GM18508 (cell line): ENCODE measurements around the gene MROH2A.
"Not testable (repeated sequence)": the region's sequence is repeated elsewhere in the genome, so short reads cannot be mapped to it uniquely, and the experiment has no call there.

ENCODE experiments used
- ATAC-seq: cut with Tn5 transposase; IDR thresholded peaks from one replicate; pipeline ENCODE4 v1.9.1; 2021; ENCODE audit warnings: moderate number of reproducible peaks; ENCODE audit not compliant: insufficient read depth, unreplicated experiment

Gene MROH2A, protein sequence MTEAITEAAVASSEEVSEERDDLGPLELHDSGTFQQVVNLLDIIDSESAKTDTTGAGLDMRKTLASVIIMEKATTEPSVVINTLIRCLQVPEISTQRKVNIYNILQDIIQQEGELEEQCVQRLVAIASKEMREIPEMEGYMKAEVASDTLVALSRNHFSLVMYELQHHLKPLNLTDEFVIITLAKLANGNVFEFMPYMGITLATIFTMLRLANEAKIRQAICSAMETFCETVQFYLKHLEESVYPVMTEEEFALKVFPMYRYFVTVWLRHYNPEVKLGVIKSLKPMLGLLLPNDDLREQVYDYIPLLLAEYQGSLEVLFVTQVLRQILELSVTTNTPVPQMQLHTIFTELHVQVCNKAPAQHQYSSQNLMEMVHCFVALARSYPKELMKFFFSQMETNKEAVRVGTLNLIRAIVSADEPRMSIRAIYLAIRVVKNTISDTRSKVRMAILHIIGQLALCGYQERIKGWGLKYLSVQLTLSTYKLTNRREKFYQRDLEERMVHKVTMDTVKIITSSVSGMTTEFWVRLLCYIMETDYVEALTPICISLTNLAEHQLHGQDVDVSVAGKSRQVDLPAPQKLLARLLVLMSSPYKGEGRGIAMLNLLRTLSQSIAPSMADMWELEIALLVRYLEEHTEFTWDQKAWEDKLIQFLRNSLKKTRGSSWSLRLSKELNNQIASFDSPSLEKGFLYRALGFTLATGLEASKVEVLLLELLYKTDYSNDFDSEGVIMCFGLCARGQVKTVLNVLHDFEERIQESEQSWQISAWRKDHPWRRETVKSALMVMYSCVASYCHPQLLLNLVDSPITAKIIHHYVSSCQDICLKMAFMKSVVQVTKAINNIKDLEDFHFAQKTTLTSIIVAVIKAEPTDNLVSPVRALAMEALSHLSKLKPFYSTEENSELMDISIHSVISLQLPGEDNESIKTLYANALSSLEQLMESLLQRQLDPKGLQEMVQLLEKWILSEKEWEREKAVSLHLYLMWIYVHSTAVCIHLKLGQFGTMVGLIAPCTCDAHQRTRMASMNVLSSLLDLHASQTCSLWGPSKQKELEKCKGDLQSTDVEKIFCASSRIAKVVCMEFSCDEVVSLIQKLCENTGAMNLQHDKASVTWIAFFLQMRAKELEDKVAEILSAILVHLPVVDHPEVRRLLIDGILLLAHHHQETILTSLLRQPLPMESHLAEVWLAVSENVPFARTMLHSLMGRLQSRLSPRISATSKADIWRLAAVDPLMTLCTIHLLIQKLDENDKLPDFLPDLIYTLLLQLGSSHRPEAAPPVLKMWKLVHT (N-terminal part only)

DNA sequence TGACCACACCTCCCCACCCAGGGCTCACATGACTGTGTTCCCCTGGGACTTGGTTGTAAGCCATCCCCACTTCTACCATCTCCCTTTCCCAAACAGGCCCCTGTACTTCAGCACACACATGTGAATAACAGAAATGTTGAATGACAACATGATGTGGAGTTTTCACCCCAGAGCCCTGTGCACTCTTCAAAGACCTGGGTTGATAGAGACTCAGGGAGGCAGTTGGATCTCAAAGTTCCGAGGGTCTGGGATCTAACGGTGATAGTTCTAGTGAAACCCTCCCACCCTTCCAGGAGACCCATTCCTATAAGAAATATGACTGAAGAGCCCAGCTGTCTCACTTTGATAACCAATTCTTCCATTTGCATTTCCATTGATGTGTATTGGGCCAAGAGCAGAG is at the start of gene MROH2A:
Gene MROH2A, plus strand, starts transcription at position 301 of the 400 bp plus-strand sequence. CDS start 1,029 bp downstream, outside the sequence.
- ATAC-seq = no peak

DNA sequence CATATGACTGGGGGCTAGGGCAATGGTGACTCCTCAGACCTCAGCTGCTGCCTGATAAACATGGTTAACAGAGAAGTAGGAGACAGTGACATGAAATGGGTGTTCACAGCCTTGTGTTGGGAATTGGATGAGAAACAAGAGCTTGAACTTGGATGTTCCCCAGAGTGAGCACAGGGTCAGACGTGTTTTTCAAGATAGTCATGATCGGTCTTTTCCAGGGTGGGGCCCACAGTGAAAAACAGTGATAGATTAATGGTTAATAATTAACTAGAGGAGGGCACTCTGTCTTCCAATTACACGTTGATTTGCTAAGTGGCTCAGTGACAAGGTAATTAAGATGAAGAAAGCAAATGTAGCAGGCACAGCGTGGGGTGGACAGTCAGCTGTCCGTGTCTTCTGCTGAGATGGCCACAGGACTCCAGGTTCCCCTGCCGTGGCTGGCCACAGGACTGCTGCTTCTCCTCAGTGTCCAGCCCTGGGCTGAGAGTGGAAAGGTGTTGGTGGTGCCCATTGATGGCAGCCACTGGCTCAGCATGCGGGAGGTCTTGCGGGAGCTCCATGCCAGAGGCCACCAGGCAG is 49.3 kb upstream of the MROH2A start, which contains the start of gene UGT1A3:
Gene UGT1A3, plus strand, starts transcription at position 320 of the 579 bp plus-strand sequence. Its CDS starts 85 bp downstream, at position 405.
- no peak for ATAC-seq

DNA sequence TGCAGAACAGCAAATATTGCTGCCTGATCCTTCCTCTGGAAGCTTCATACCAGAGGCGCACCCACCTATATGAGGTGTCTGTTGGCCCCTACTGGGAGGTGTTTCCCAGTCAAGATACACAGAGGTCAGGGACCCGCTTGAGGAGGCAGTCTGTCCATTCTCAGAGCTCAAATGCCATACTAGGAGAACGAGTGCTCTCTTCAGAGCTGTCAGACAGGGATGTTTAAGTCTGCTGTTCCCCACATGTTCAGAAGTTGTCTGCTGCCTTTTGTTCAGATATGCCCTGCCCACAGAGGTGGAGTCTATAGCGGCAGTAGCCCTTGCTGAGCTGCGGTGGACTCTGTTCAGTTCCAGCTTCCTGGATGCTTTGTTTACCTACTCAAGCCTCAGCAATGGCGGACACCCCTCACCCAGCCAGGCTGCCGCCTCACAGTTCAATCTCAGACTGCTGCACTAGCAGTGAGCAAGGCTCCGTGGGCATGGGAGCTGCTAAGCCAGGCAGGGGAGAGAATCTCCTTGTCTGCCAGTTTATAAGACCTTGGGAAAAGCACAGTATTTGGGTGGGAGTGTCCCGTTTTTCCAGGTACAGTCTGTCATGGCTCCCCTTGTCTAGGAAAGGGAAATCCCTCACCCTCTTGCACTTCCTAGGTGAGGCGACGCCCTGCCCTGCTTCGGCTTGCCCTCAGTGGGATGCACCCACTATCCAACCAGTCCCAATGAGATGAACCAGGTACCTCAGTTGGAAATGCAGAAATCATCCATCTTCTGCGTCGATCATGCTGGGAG is 41.1 kb upstream of the MROH2A start:
- ATAC-seq = not testable (repeated sequence)

DNA sequence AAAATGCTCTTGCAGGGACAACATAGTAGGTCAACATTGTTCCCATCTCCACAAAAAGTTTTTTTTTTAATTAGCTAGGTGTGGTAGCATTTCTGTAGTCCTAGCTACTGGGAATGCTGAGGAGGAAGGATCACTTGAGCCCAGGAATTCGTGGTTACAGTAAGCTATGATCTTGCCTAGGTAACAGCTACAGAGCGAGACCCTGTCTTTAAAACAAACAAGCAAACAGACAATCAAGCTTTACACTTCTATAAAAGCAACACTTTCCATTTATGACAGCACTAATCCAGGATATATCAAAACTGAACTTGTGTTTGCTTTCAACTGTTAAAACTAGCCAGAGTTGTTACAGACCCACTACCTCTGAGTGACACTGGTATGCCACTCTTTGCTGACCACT is 37.3 kb upstream of the MROH2A start:
- no peak for ATAC-seq

GRCh38 chr2:233743464-233744259 is 34.5 kb upstream of the MROH2A start:
- ATAC-seq = no peak

DNA sequence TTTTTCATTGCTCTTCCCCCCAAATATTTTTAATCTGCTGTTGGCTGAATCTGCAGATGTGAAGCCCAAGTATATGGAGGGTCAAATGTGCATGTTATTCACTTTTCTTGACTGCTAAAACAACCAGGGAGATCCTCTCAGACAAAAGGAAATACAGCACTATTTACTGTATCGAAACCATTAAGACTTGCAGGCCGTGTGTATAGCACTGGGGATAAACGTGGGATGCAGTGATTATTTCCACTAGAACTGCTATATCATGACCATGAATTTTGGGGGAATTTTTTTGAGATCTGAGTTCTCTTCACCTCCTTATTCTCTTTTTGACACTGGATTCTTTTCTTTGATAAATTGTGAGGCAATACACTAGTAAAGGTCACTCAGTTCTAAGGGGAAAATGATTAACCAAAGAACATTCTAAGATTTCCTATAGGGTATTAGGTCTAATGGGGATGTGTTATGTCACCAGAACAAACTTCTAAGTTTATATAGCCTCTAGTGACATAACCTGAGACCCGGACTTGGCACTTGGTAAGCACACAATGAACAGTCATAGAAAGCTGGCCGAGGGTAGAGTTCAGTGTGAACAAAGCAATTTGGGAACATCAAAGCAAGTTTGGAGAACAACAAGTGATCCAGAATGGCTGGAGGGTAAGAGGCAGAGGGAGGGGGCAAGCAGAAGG is 32.9 kb upstream of the MROH2A start:
- ATAC-seq = no peak

- not testable (repeated sequence) for ATAC-seq
Measured at GRCh38 chr2:233745838-233746237, 32.3 kb upstream of the MROH2A start.

- ATAC-seq = no peak
Measured at GRCh38 chr2:233746475-233747282, 31.5 kb upstream of the MROH2A start.

- no peak for ATAC-seq
Measured at GRCh38 chr2:233747283-233747544, 30.9 kb upstream of the MROH2A start.

DNA sequence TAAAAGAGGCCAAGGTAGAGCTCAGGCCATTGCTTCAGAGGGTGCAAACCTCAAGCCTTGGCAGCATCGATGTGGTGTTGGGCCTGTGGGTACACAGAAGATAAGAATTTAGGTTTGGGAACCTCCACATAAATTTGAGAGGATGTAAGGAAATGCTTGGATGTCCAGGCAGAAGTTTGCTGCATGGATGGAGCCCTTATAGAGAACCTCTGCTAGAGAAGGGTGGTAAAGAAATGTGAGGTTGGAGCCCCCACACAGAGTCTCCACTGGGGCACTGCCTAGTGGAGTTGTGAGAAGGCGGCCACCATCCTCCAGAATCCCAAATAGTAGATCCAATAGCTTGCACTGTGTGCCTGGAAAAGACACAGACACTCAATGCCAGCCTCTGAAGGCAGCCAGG is 27.4 kb upstream of the MROH2A start:
- ATAC-seq = not testable (repeated sequence)

- ATAC-seq = not testable (repeated sequence)
Measured at GRCh38 chr2:233751212-233752009, 26.7 kb upstream of the MROH2A start.

GRCh38 chr2:233754872-233755611 is 23.1 kb upstream of the MROH2A start:
- ATAC-seq = no peak

- ATAC-seq = no peak
Measured at GRCh38 chr2:233756429-233757081, 21.6 kb upstream of the MROH2A start.

DNA sequence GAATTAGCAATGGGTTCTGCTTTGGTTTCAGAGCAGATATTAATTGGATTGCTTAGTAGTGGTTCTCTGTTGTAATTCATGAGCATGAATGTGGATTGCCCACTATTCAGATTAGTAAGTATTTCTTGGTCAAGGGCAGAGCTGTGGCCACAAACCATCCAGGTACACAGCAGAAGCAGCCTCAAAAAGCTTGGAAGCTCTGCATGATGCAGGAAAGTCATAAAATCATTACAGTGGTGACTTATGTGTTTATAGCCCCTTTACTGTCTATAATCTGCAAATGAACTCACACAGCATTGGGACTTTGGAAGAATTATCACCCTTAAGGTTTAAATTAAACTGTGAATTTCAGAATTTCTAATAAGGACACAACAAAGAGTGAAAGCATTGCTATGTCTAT is 20.0 kb upstream of the MROH2A start:
- no peak for ATAC-seq

DNA sequence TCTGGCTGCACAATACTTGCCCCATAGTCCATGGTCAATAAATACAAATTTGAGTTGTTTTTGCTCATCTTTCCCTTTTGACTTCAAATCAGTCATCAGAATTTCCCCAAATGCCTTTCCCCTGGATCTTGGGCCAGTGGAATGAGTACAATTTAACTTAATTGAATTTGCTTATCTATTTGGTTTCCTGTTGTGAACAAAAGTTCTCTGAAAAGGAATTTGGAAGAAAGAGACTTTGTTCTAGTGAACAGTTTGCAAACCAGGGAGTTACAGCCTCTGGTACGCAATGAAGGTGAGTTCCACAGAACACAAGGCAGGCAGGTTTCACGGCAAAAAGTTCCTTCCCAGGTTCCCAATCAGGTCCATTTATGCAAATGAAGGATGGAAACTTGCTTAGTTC is 19.3 kb upstream of the MROH2A start:
- no peak for ATAC-seq
